Testis (tissue), 3 donors: ENCODE measurements around the gene GCNA. TPM values are rescaled to one million over a fixed set of nuclear protein-coding genes. Genes with fewer than 3 reads are reported as not detected.
A peak's percentile ranks its signal among the peaks of the same experiment; 100 is the strongest.

Experiments used
- DNase-seq: peaks from one replicate; pipeline ENCODE4 v3.0.0-alpha.2; 2019
- H3K27ac ChIP-seq, 2 donors: fragments of 200-600 bp; sonication (generic); one replicate each; pipeline ENCODE4 v1.5.1; 2019
- H3K27me3 ChIP-seq: fragments of 200-600 bp; sonication (generic); one replicate; pipeline ENCODE4 v1.5.1; 2019
- H3K36me3 ChIP-seq: fragments of 200-600 bp; sonication (generic); one replicate; pipeline ENCODE4 v1.5.1; 2017; ENCODE audit warnings: low read depth; ENCODE audit errors: missing control alignments
- H3K4me1 ChIP-seq: fragments of 200-600 bp; sonication (generic); one replicate; pipeline ENCODE4 v1.5.1; 2019
- H3K4me3 ChIP-seq, 2 donors: fragments of 200-600 bp; sonication (generic); one replicate each; pipeline ENCODE4 v1.5.1; 2017 to 2019
- H3K9me3 ChIP-seq: fragments of 200-600 bp; sonication (generic); one replicate; pipeline ENCODE4 v1.5.1; 2017
- CTCF ChIP-seq, 3 experiments: fragments of 450-650 bp in 2 of 3; fragments of 200-600 bp in 1 of 3; sonication (generic) in 1 of 3; IDR thresholded peaks; one replicate each; pipeline ENCODE4 v1.5.1; 2016 to 2019; ENCODE audit warnings: antibody characterized with exemption in 3 of 3, mild to moderate bottlenecking in 2 of 3, moderate library complexity in 1 of 3
- POLR2A ChIP-seq: fragments of 450-650 bp; IDR thresholded peaks from one replicate; pipeline ENCODE4 v1.6.1; 2017; ENCODE audit warnings: antibody characterized with exemption, mild to moderate bottlenecking, moderate library complexity
- WGBS, 2 donors: methylation state at CpG; one replicate each; pipeline ENCODE4 v1.1.5; 2018; 5-methylcytosine and 5-hydroxymethylcytosine counted together
- intact Hi-C: fragments of 100-400 bp; cut with DNase I; formaldehyde crosslinking; loops from one replicate; pipeline ENCODE4 v1.15.1; 2023; ENCODE audit warnings: low total_unique reads
- polyA plus RNA-seq: library from polyadenylated mRNA; stranded (reverse); fragments of 350-450 nt; fragmentation: Illumina TruSeq; extraction: RNeasy Lipid Tissue Mini Kit (QIAGEN cat#74804); gene quantifications from one replicate; pipeline ENCODE4 v1.2.3, GENCODE V29; 2014; ENCODE audit warnings: low read depth, low replicate concordance; ENCODE audit not compliant: insufficient read depth
- total RNA-seq, 2 donors: library from RNA; depleted of rRNA; stranded (reverse); fragments of >200 nt; gene quantifications; one replicate each; pipeline ENCODE4 v1.2.3, GENCODE V29; 2016

The GCNA gene
- total and polyA plus RNA-seq, 3 donors from 2014 or later, result 18.4 to 30.7 (median 30.0) TPM

GRCh38 chrX:71618787-71619186 lies 40.5 kb downstream of the GCNA start:
- no peak for DNase-seq
- Histone ChIP-seq H3K9me3 (no peaks in the 10 kb centered on the region), H3K27ac (no peak overlapping the region), H3K4me3 (no peak overlapping the region), H3K27me3 (no peaks in the 10 kb centered on the region), H3K36me3 (no peaks in the 10 kb centered on the region), H3K4me1 (peaks cover 5% of the 10 kb centered on the region)
- intact Hi-C loops, result no loop called here
- no peak for TF ChIP-seq POLR2A
- TF ChIP-seq CTCF (IDR thresholded peaks at IDR 0.05), result no peak
- 90% methylated on average over 3 of the region's 3 CpGs; no CpG with 5 or more reads in 1 of the 2 donors for WGBS, 2 donors

- WGBS, 2 donors, result 75 to 88% methylated on average over 8 of the region's 8 CpGs
- H3K36me3 ChIP-seq, result no peaks in the 10 kb centered on the region
- TF ChIP-seq CTCF (IDR thresholded peaks at IDR 0.05) (no peak), POLR2A (no peak)
- H3K4me1 ChIP-seq, result peaks cover 5% of the 10 kb centered on the region
- no peak overlapping the region for H3K27ac ChIP-seq
- H3K4me3 ChIP-seq, result no peak overlapping the region
- intact Hi-C loops, result no loop called here
- H3K9me3 ChIP-seq, result no peaks in the 10 kb centered on the region
- DNase-seq, result no peak
- no peaks in the 10 kb centered on the region for H3K27me3 ChIP-seq
Measured at GRCh38 chrX:71619193-71619592, 41.0 kb downstream of the GCNA start.

GRCh38 chrX:71619986-71620385 lies 41.7 kb downstream of the GCNA start:
- DNase-seq, result no peak
- Histone ChIP-seq H3K4me1 (peaks cover 5% of the 10 kb centered on the region), H3K36me3 (no peaks in the 10 kb centered on the region), H3K9me3 (no peaks in the 10 kb centered on the region), H3K27me3 (no peaks in the 10 kb centered on the region), H3K4me3 (no peak overlapping the region), H3K27ac (no peak overlapping the region)
- WGBS, 2 donors, result 100% methylated on average over 1 of the region's 1 CpG; no CpG with 5 or more reads in 1 of the 2 donors
- no peak for TF ChIP-seq POLR2A
- TF ChIP-seq CTCF (IDR thresholded peaks at IDR 0.05), result no peak
- intact Hi-C loops, result no loop called here

GRCh38 chrX:71621603-71622002 lies 43.4 kb downstream of the GCNA start:
- Histone ChIP-seq H3K27me3 (no peaks in the 10 kb centered on the region), H3K27ac (peak overlapping the region in 1 of 2 donors; percentile 83), H3K36me3 (no peaks in the 10 kb centered on the region), H3K4me3 (no peak overlapping the region), H3K9me3 (no peaks in the 10 kb centered on the region), H3K4me1 (peaks cover 5% of the 10 kb centered on the region)
- intact Hi-C loops, result no loop called here
- no peak for TF ChIP-seq POLR2A
- no peak for TF ChIP-seq CTCF (IDR thresholded peaks at IDR 0.05)
- DNase-seq, result no peak
- WGBS, 2 donors, result 24 to 28% methylated on average over 6 of the region's 6 CpGs

GRCh38 chrX:71622032-71622575 lies 43.9 kb downstream of the GCNA start:
- Histone ChIP-seq H3K4me1 (peaks cover 5% of the 10 kb centered on the region), H3K27ac (peak overlapping the region in 1 of 2 donors; percentile 83), H3K9me3 (no peaks in the 10 kb centered on the region), H3K27me3 (no peaks in the 10 kb centered on the region), H3K4me3 (no peak overlapping the region), H3K36me3 (no peaks in the 10 kb centered on the region)
- TF ChIP-seq POLR2A (no peak), CTCF (IDR thresholded peaks at IDR 0.05) (no peak)
- WGBS, 2 donors, result 96 to 100% methylated on average over 2 to 4 of the region's 9 CpGs
- no peak for DNase-seq
- intact Hi-C loops, result no loop called here
